Osteocyte (in vitro differentiated cells): ENCODE data around the gene ZNF827. TPM values are rescaled to one million over a fixed set of nuclear protein-coding genes. Genes with fewer than 3 reads are reported as not detected.

ENCODE experiments used
- DNase-seq: peaks from one replicate; pipeline ENCODE4 v3.0.0; 2021; ENCODE audit warnings: mixed read lengths; ENCODE audit not compliant: unreplicated experiment; ENCODE audit errors: extremely low spot score
- H3K27ac Mint-ChIP-seq: one replicate; pipeline ENCODE4 v1.8.0; 2021; ENCODE audit warnings: mild to moderate bottlenecking, mixed read lengths; ENCODE audit not compliant: unreplicated experiment
- H3K27me3 Mint-ChIP-seq: one replicate; pipeline ENCODE4 v1.8.0; 2021; ENCODE audit warnings: mixed read lengths; ENCODE audit not compliant: unreplicated experiment
- H3K36me3 Mint-ChIP-seq: one replicate; pipeline ENCODE4 v1.8.0; 2021; ENCODE audit warnings: mixed read lengths; ENCODE audit not compliant: unreplicated experiment
- H3K4me1 Mint-ChIP-seq: one replicate; pipeline ENCODE4 v1.8.0; 2021; ENCODE audit warnings: mixed read lengths; ENCODE audit not compliant: unreplicated experiment
- H3K4me3 Mint-ChIP-seq: one replicate; pipeline ENCODE4 v1.8.0; 2021; ENCODE audit warnings: mild to moderate bottlenecking, moderate library complexity, mixed read lengths; ENCODE audit not compliant: unreplicated experiment
- H3K9me3 Mint-ChIP-seq: one replicate; pipeline ENCODE4 v1.8.0; 2021; ENCODE audit warnings: mixed read lengths; ENCODE audit not compliant: unreplicated experiment
- CTCF ChIP-seq: fragments of 200-600 bp; sonication (generic); IDR thresholded peaks from 2 replicates; pipeline ENCODE4 v1.5.0; 2021; ENCODE audit warnings: antibody characterized with exemption, mild to moderate bottlenecking, moderate library complexity
- total RNA-seq: library from RNA; stranded (reverse); gene quantifications from 2 replicates; pipeline ENCODE4 v1.2.1, GENCODE V29; 2021

Gene ZNF827
- total RNA-seq, 1 donor from 2014 or later = 22.5 TPM

DNA sequence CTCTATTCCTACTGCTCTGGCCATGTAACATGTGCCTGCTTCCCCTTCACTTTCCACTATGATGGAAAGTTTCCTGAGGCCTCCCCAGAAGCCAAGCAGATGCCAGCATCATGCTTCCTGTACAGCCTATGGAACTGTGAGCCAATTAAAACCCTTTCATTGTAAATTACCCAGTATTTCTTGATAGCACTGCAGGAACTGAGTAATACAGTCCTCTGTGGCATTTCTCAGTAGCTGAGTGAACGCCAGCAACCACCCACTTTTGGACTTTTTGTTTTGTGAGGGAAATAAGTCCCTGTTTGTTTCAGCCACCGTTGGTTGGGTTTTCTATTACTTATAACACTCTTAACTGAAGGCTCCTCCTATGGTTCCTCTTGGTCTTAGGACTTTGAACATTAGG lies 154.6 kb downstream of the ZNF827 start:
- Mint-ChIP-seq H3K4me1 (no peaks in the 10 kb centered on the region), H3K27me3 (no peaks in the 10 kb centered on the region), H3K4me3 (no peak overlapping the region), H3K9me3 (no peaks in the 10 kb centered on the region), H3K27ac (no peak overlapping the region), H3K36me3 (peaks cover 33% of the 10 kb centered on the region)
- no peak for TF ChIP-seq CTCF
- DNase-seq = no peak

GRCh38 chr4:145782756-145783155 lies 155.9 kb downstream of the ZNF827 start:
- H3K27ac Mint-ChIP-seq = no peak overlapping the region
- H3K36me3 Mint-ChIP-seq = peaks cover 38% of the 10 kb centered on the region

GRCh38 chr4:145781351-145781750 lies 157.3 kb downstream of the ZNF827 start:
- Mint-ChIP-seq H3K4me1 (no peaks in the 10 kb centered on the region), H3K9me3 (no peaks in the 10 kb centered on the region), H3K27ac (no peak overlapping the region), H3K4me3 (no peak overlapping the region), H3K27me3 (no peaks in the 10 kb centered on the region), H3K36me3 (peaks cover 37% of the 10 kb centered on the region)
- TF ChIP-seq CTCF = no peak
- DNase-seq = no peak

More at GRCh38 chr4:145782756-145783155, 155.9 kb downstream of the ZNF827 start:
- DNase-seq = no peak
- Mint-ChIP-seq H3K9me3 (no peaks in the 10 kb centered on the region), H3K27me3 (no peaks in the 10 kb centered on the region), H3K4me3 (no peak overlapping the region), H3K4me1 (no peaks in the 10 kb centered on the region)
- TF ChIP-seq CTCF = no peak

DNA sequence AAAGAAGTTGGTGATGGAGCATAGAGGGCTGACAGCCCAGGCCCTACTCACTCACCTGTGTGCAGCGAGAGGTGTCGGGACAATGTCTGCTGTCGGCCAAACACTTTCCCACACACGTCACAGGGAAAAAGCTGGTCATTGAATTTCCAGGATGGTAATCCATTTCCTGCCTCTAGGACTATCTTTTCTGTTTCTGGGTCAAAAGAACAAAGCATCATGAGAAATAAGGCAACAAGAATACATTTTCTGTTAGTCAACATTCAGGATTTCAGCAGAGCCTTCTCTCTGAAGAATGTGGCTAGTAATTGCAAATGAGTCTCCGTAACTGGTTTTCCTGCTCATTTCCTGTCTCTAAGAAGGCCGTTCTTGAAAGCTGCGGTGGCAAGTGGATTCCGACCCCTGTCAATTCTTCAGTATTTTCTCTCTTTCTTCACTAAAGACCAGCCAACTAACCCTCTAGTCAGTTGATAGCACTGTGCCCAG lies 159.3 kb downstream of the ZNF827 start:
- H3K9me3 Mint-ChIP-seq = no peaks in the 10 kb centered on the region
- no peaks in the 10 kb centered on the region for H3K27me3 Mint-ChIP-seq
- H3K4me3 Mint-ChIP-seq = no peak overlapping the region
- DNase-seq = no peak
- no peak overlapping the region for H3K27ac Mint-ChIP-seq
- no peak for TF ChIP-seq CTCF
- no peaks in the 10 kb centered on the region for H3K4me1 Mint-ChIP-seq
- H3K36me3 Mint-ChIP-seq = peaks cover 37% of the 10 kb centered on the region

DNA sequence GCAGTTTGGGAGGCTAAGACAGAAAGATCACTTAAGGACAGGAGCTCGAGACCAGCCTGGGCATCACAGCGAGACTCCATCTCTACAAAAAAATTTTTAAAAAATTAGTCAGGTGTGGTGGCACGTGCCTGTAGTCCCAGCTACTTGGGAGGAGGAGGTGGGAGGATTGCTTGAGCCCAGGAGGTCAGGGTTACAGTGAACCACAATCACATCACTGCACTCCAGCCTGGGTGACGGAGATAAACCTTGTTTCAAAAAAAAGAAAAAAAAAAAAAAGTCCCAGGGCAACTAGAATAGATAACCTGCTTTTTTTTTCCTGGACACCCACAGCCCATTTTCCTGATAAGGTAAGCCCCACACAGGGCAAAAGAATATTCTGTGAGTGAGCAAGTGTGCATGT lies 162.4 kb downstream of the ZNF827 start:
- no peak for DNase-seq
- H3K36me3 Mint-ChIP-seq = peaks cover 43% of the 10 kb centered on the region
- no peak overlapping the region for H3K4me3 Mint-ChIP-seq
- no peaks in the 10 kb centered on the region for H3K9me3 Mint-ChIP-seq
- no peak for TF ChIP-seq CTCF
- H3K4me1 Mint-ChIP-seq = no peaks in the 10 kb centered on the region
- H3K27me3 Mint-ChIP-seq = no peaks in the 10 kb centered on the region
- H3K27ac Mint-ChIP-seq = no peak overlapping the region
